GM12892 (cell line): ENCODE measurements around the gene PRR22.
"Not testable (repeated sequence)": the region's sequence is repeated elsewhere in the genome, so short reads cannot be mapped to it uniquely, and the experiment has no call there.

ENCODE experiments used
- DNase-seq: peaks from one replicate; pipeline ENCODE4 v3.0.0; 2011; ENCODE audit not compliant: insufficient read length
- FAIRE-seq: peaks from 2 replicates; lab custom pipeline; 2011; peaks lifted over from hg19 to GRCh38; lab: Jason Lieb, UNC
- POLR2A ChIP-seq: IDR thresholded peaks from 2 replicates; pipeline ENCODE4 v1.6.1; 2011; ENCODE audit warnings: low read depth, low read length, control low read depth
- POLR2AphosphoS5 ChIP-seq: IDR thresholded peaks from 2 replicates; pipeline ENCODE4 v1.6.1; 2011; ENCODE audit warnings: low read depth, low read length, control low read depth
- TAF1 ChIP-seq: IDR thresholded peaks from 2 replicates; pipeline ENCODE4 v1.6.1; 2011; ENCODE audit warnings: low read depth, mild to moderate bottlenecking, control low read depth, low read length, borderline replicate concordance

PRR22 gene

DNA sequence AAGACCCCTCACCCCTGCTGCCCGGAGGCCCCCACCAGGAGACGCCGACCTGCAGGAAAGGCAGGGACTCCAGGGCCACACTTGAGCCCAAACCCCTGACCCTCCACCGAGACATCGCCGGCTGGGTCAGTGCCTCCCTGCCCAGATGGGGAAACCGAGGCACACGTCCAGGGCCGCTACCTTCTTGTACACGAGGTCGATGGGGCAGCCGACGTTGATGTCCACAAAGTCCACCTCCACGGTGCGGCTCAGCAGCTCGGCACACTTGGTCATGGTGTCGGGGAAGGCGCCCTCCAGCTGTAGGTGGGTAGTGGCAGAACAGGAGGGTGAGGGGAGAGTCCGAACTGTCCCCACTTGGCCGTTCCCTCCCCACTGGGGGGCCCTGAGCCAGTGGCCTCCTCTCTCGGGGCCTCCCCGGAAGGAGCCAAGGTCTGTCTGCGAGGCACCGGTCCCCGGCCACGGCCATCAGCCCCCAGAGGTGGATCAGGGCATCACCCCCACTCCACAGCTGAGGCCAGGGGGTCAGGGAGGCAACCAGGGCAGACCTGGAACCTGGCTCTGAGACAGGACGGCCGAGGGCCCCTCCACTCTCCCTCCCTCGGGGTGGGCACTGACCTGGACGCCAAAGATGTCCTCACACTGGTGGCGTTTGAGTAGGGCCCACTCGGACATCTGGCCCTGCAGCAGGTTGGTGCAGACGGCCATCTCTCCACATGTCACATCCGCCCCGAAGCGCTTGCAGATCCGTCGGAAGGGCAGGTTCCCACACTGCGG is 3.0 kb upstream of the PRR22 start:
- 0 out of 2 replicates have a peak, but pooled peaks have one; percentile 14 for TF ChIP-seq POLR2AphosphoS5
- TF ChIP-seq TAF1, result no peak
- TF ChIP-seq POLR2A, result no peak; the same call in 1 of the 2 replicates
- FAIRE-seq (no peak), DNase-seq (no peak)

DNA sequence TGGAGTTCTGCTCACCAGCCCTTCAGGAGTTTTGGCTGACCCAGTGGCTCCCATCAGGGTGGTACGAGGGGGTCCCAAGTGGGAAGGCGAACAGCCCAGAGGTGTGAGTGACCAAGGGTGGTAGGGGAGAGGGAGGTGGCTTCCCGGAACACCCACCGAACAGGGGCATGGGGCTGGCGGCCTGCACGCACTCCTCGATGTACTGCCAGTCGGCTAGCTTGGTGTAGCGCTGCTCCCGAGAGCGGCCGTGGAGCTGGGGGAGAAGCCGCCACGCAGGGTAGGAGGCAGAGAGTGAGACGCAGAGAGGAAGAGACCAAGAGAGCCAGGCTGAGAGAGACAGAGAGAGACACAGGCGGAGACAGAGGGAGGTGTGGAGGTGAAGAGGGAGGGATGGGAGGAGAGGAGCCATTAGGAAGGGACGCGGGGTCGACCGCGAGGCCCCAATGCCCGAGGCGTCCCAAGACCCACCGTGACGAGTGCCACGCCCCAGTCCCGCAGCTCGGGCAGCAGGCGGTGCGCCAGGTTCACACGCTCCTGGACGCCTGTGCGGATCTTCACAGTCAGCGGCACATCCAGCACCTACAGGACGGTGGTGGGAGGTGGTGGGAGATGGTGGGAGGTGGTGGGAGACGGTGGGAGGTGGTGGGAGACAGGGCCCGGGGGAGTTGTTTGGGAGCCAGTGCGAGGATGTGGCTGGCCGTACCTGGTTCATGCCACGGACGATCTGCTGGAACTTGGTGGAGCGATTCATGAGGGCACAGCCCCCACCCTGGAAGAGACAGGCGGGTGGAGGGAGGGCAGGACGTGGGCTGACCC is 2.3 kb upstream of the PRR22 start:
- TF ChIP-seq POLR2AphosphoS5, result no peak
- no peak for TF ChIP-seq TAF1
- no peak; the same call in 1 of the 2 replicates for TF ChIP-seq POLR2A
- DNase-seq (no peak), FAIRE-seq (no peak)

GRCh38 chr19:5785423-5785822 is 877 bp upstream of the PRR22 start:
- no peak for TF ChIP-seq POLR2A
- TF ChIP-seq POLR2AphosphoS5, result no peak
- TF ChIP-seq TAF1, result no peak
- DNase-seq (no peak), FAIRE-seq (no peak)

DNA sequence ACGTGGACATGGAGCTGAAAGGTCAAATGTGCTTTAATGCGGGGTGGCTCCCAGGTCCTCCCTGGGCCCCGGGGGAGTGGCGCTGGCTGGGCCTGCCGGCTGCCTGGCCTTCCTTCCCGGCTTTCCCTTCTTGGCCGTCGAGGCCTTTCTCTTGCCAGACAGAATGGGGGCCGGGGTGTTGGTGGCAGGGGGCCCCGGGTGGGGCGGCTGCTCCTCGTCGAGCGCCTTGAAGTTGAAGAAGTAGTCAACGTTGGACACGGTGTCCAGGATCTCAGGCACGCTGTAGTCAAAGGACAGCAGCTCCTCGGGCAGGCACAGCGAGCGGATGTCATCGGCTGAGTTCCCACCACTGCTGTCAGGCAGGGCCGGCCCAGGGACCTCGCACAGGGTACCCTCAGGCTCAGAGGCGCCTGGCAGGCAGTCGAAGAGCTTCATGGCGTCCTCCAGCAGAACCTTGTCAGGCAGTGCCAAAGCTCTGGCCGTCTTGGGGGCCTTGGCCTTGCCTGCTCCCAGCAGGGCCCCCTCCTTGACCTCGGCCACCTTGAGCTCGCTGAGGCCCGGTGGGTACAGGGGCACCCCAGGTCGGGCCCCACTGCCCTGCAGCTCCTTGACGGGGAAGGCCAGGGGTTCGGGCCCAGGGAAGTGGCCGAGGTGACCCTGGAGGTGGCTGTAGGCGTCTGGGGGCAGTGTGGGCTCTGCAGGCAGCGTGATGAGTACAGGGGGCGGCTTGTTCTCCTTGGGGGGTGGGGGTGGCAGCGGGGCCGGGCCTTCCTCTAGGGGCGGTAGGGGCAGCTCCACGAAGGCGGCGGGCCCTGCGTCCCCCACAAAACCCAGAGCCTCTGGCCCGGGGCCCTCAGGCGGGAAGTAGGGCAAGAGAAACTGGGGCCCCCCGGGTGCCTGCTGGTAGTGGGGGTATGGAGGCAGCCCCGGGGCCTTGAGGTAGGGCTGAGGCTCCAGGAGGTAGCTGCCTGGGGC is 1.3 kb downstream of the PRR22 start:
- DNase-seq (no peak), FAIRE-seq (no peak)
- TF ChIP-seq POLR2AphosphoS5, result no peak
- TF ChIP-seq POLR2A, result no peak
- TF ChIP-seq TAF1, result no peak

GRCh38 chr19:5782322-5782721 is 2.2 kb downstream of the PRR22 start:
- DNase-seq, result no peak
- FAIRE-seq, result no peak
- peak; percentile 62 for TF ChIP-seq POLR2AphosphoS5
- TF ChIP-seq POLR2A, result peak; percentile 48; the same call in 1 of the 2 replicates
- no peak for TF ChIP-seq TAF1

GRCh38 chr19:5780916-5781315 is 3.6 kb downstream of the PRR22 start:
- not testable (repeated sequence) for FAIRE-seq, DNase-seq

DNA sequence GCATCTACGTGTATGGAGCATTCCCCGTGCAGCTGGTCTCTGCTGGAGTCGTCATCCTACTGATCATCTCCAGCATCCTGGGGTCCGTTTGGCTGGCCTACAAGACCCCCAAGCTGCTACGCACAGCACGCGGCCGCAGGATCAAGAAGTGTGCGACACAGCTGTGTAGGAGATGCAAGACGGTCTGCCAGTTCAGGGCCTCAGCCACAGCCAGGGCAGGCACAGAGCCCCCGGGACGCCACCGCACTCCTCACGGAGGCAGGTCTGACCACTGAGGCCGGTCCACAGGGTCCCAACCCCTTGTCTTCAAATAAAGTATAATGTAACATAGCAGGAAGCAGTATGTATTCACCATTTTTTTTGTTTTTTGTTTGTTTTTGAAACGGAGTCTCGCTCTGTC is 6.1 kb downstream of the PRR22 start:
- DNase-seq, result no peak
- FAIRE-seq, result no peak
- no peak for TF ChIP-seq POLR2A
- TF ChIP-seq TAF1, result no peak
- TF ChIP-seq POLR2AphosphoS5, result no peak

DNA sequence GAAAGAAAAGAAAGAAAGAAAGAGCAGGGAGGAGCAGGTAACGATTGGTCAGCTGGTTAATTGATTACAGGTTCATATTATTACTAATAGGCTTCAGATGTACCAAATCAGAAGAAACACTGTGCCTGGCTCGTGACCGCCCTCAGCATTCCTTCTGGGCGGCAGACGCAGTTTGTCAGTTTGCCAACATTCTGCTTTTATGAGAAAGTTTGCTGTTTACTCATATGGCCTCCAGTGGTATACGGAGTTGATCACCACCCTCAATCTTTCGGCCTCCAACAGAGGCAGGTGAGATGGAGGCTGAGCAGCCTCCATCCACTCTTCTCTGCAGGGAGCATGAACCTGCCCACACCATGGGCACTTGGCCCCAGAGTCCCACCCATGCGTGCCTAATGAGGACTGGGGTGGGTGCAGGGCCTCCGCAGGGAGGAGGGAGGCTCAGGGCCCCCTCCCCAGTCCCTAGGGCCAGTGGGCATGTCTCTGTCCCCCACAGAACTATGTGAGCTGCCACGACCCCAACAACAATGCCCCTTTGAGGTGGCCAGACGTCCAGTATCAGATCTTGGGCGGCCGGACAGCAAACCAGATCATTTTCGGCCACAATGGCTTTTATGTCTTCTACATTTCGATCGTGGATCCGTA is 8.8 kb downstream of the PRR22 start:
- TF ChIP-seq POLR2AphosphoS5 (no peak), TAF1 (no peak), POLR2A (no peak)
- DNase-seq (no peak), FAIRE-seq (no peak)

- no peak for FAIRE-seq
- no peak for TF ChIP-seq TAF1
- no peak for TF ChIP-seq POLR2A
- TF ChIP-seq POLR2AphosphoS5, result no peak
- no peak for DNase-seq
Observed at GRCh38 chr19:5774921-5775320, 9.6 kb downstream of the PRR22 start.

GRCh38 chr19:5773276-5773675 is 11.3 kb downstream of the PRR22 start:
- FAIRE-seq, result no peak
- DNase-seq, result no peak

GRCh38 chr19:5772416-5772815 is 12.1 kb downstream of the PRR22 start:
- TF ChIP-seq POLR2A, result no peak
- TF ChIP-seq TAF1, result no peak
- TF ChIP-seq POLR2AphosphoS5, result no peak
- DNase-seq (no peak), FAIRE-seq (no peak)

More at GRCh38 chr19:5773276-5773675, 11.3 kb downstream of the PRR22 start:
- no peak for TF ChIP-seq POLR2AphosphoS5
